Activated naive CD8-positive, alpha-beta T cell treated with anti-CD3 and anti-CD28 coated beads for 36 hours (primary cell): Measurements from ENCODE around the gene A2ML1. TPM values are rescaled to one million over a fixed set of nuclear protein-coding genes. Genes with fewer than 3 reads are reported as not detected.
"Not testable (repeated sequence)": the region's sequence is repeated elsewhere in the genome, so short reads cannot be mapped to it uniquely, and the experiment has no call there.

Source experiments
- DNase-seq: peaks from one replicate; pipeline ENCODE4 v3.0.0; 2021
- H3K27ac Mint-ChIP-seq: one replicate; pipeline ENCODE4 v1.8.0; 2022; ENCODE audit warnings: mild to moderate bottlenecking, moderate library complexity, mixed read lengths
- H3K27me3 Mint-ChIP-seq: one replicate; pipeline ENCODE4 v1.8.0; 2022; ENCODE audit warnings: mild to moderate bottlenecking, mixed read lengths
- H3K36me3 Mint-ChIP-seq: one replicate; pipeline ENCODE4 v1.8.0; 2021; ENCODE audit warnings: mild to moderate bottlenecking, mixed read lengths
- H3K4me1 Mint-ChIP-seq: one replicate; pipeline ENCODE4 v1.8.0; 2021; ENCODE audit warnings: mixed read lengths
- H3K4me3 Mint-ChIP-seq: one replicate; pipeline ENCODE4 v1.8.0; 2022; ENCODE audit warnings: mild to moderate bottlenecking, moderate library complexity, mixed read lengths
- H3K9me3 Mint-ChIP-seq: one replicate; pipeline ENCODE4 v1.8.0; 2022; ENCODE audit warnings: mixed read lengths
- total RNA-seq, 2 experiments: library from RNA; stranded (reverse); gene quantifications; one replicate each; pipeline ENCODE4 v1.2.3, GENCODE V29; 2021

The A2ML1 gene
- total RNA-seq, 2 experiments from 2014 or later = not detected

- Mint-ChIP-seq H3K27me3 (peaks cover 4% of the 10 kb centered on the region), H3K27ac (no peak overlapping the region), H3K4me1 (peaks cover 4% of the 10 kb centered on the region), H3K36me3 (no peaks in the 10 kb centered on the region), H3K4me3 (no peak overlapping the region), H3K9me3 (peaks cover 6% of the 10 kb centered on the region)
- no peak for DNase-seq
Observed at GRCh38 chr12:8829125-8829518, 6.7 kb downstream of the A2ML1 start.

- no peak overlapping the region for H3K27ac Mint-ChIP-seq
- H3K4me3 Mint-ChIP-seq = no peak overlapping the region
- H3K36me3 Mint-ChIP-seq = no peaks in the 10 kb centered on the region
Observed at GRCh38 chr12:8829621-8830020, 7.2 kb downstream of the A2ML1 start.

GRCh38 chr12:8831116-8831515, 8.7 kb downstream of the A2ML1 start:
- Mint-ChIP-seq H3K27ac (no peak overlapping the region), H3K4me1 (peaks cover 4% of the 10 kb centered on the region), H3K4me3 (no peak overlapping the region), H3K27me3 (peaks cover 4% of the 10 kb centered on the region), H3K36me3 (no peaks in the 10 kb centered on the region), H3K9me3 (peaks cover 2% of the 10 kb centered on the region)
- no peak for DNase-seq

More at GRCh38 chr12:8829621-8830020, 7.2 kb downstream of the A2ML1 start:
- DNase-seq = no peak
- Mint-ChIP-seq H3K4me1 (peaks cover 4% of the 10 kb centered on the region), H3K9me3 (peaks cover 6% of the 10 kb centered on the region), H3K27me3 (peaks cover 4% of the 10 kb centered on the region)

- H3K4me1 Mint-ChIP-seq = peaks cover under 1% of the 10 kb centered on the region
- DNase-seq = no peak
- H3K27ac Mint-ChIP-seq = no peak overlapping the region
- no peak overlapping the region for H3K4me3 Mint-ChIP-seq
- no peaks in the 10 kb centered on the region for H3K36me3 Mint-ChIP-seq
- H3K9me3 Mint-ChIP-seq = no peaks in the 10 kb centered on the region
- H3K27me3 Mint-ChIP-seq = peaks cover 9% of the 10 kb centered on the region
Observed at GRCh38 chr12:8832500-8832899, 10.1 kb downstream of the A2ML1 start.

- Mint-ChIP-seq H3K4me3 (no peak overlapping the region), H3K9me3 (no peaks in the 10 kb centered on the region), H3K4me1 (no peaks in the 10 kb centered on the region), H3K27me3 (peaks cover 5% of the 10 kb centered on the region), H3K27ac (no peak overlapping the region), H3K36me3 (no peaks in the 10 kb centered on the region)
- DNase-seq = no peak
Observed at GRCh38 chr12:8834230-8834629, 11.8 kb downstream of the A2ML1 start.

GRCh38 chr12:8837291-8837690, 14.9 kb downstream of the A2ML1 start:
- Mint-ChIP-seq H3K9me3 (no peaks in the 10 kb centered on the region), H3K4me1 (no peaks in the 10 kb centered on the region), H3K4me3 (no peak overlapping the region), H3K36me3 (no peaks in the 10 kb centered on the region), H3K27me3 (peaks cover 10% of the 10 kb centered on the region), H3K27ac (no peak overlapping the region)
- no peak for DNase-seq

GRCh38 chr12:8840321-8840720, 17.9 kb downstream of the A2ML1 start:
- DNase-seq = no peak
- no peaks in the 10 kb centered on the region for H3K4me1 Mint-ChIP-seq
- H3K9me3 Mint-ChIP-seq = no peaks in the 10 kb centered on the region
- no peak overlapping the region for H3K27ac Mint-ChIP-seq
- no peaks in the 10 kb centered on the region for H3K36me3 Mint-ChIP-seq
- H3K4me3 Mint-ChIP-seq = no peak overlapping the region
- peaks cover 10% of the 10 kb centered on the region for H3K27me3 Mint-ChIP-seq

GRCh38 chr12:8840938-8841633, 18.7 kb downstream of the A2ML1 start:
- Mint-ChIP-seq H3K4me3 (no peak overlapping the region), H3K27ac (no peak overlapping the region), H3K27me3 (peaks cover 10% of the 10 kb centered on the region), H3K4me1 (no peaks in the 10 kb centered on the region), H3K36me3 (no peaks in the 10 kb centered on the region), H3K9me3 (no peaks in the 10 kb centered on the region)
- no peak for DNase-seq

GRCh38 chr12:8841778-8842177, 19.4 kb downstream of the A2ML1 start:
- Mint-ChIP-seq H3K36me3 (no peaks in the 10 kb centered on the region), H3K27ac (no peak overlapping the region), H3K4me3 (no peak overlapping the region), H3K27me3 (peaks cover 10% of the 10 kb centered on the region), H3K4me1 (no peaks in the 10 kb centered on the region), H3K9me3 (no peaks in the 10 kb centered on the region)
- no peak for DNase-seq

GRCh38 chr12:8844665-8845064, 22.2 kb downstream of the A2ML1 start:
- Mint-ChIP-seq H3K27me3 (peaks cover 4% of the 10 kb centered on the region), H3K9me3 (no peaks in the 10 kb centered on the region), H3K27ac (no peak overlapping the region), H3K4me1 (no peaks in the 10 kb centered on the region), H3K4me3 (no peak overlapping the region), H3K36me3 (no peaks in the 10 kb centered on the region)
- DNase-seq = no peak

- Mint-ChIP-seq H3K36me3 (no peaks in the 10 kb centered on the region), H3K9me3 (no peaks in the 10 kb centered on the region), H3K4me1 (no peaks in the 10 kb centered on the region), H3K27me3 (peaks cover 4% of the 10 kb centered on the region), H3K4me3 (no peak overlapping the region), H3K27ac (no peak overlapping the region)
- DNase-seq = no peak
Observed at GRCh38 chr12:8846305-8846704, 23.9 kb downstream of the A2ML1 start.

GRCh38 chr12:8847435-8847834, 25.0 kb downstream of the A2ML1 start:
- no peak for DNase-seq
- no peak overlapping the region for H3K4me3 Mint-ChIP-seq
- no peaks in the 10 kb centered on the region for H3K4me1 Mint-ChIP-seq

GRCh38 chr12:8849876-8850275, 27.5 kb downstream of the A2ML1 start:
- DNase-seq = no peak
- Mint-ChIP-seq H3K9me3 (no peaks in the 10 kb centered on the region), H3K36me3 (no peaks in the 10 kb centered on the region), H3K4me3 (no peak overlapping the region), H3K27ac (no peak overlapping the region), H3K27me3 (no peaks in the 10 kb centered on the region), H3K4me1 (no peaks in the 10 kb centered on the region)

More at GRCh38 chr12:8847435-8847834, 25.0 kb downstream of the A2ML1 start:
- no peaks in the 10 kb centered on the region for H3K9me3 Mint-ChIP-seq
- H3K36me3 Mint-ChIP-seq = no peaks in the 10 kb centered on the region
- no peaks in the 10 kb centered on the region for H3K27me3 Mint-ChIP-seq
- no peak overlapping the region for H3K27ac Mint-ChIP-seq

- Mint-ChIP-seq H3K27me3 (no peaks in the 10 kb centered on the region), H3K36me3 (no peaks in the 10 kb centered on the region), H3K27ac (no peak overlapping the region), H3K9me3 (no peaks in the 10 kb centered on the region), H3K4me3 (no peak overlapping the region), H3K4me1 (no peaks in the 10 kb centered on the region)
- no peak for DNase-seq
Observed at GRCh38 chr12:8852119-8852518, 29.7 kb downstream of the A2ML1 start.

- DNase-seq = no peak
- Mint-ChIP-seq H3K27me3 (no peaks in the 10 kb centered on the region), H3K36me3 (no peaks in the 10 kb centered on the region), H3K9me3 (no peaks in the 10 kb centered on the region), H3K27ac (no peak overlapping the region), H3K4me3 (no peak overlapping the region), H3K4me1 (no peaks in the 10 kb centered on the region)
Observed at GRCh38 chr12:8855891-8856290, 33.5 kb downstream of the A2ML1 start.

GRCh38 chr12:8859448-8859847, 37.0 kb downstream of the A2ML1 start:
- not testable (repeated sequence) for H3K36me3 Mint-ChIP-seq, H3K4me3 Mint-ChIP-seq, H3K4me1 Mint-ChIP-seq, H3K27ac Mint-ChIP-seq, H3K27me3 Mint-ChIP-seq, H3K9me3 Mint-ChIP-seq, DNase-seq
